Stomach (tissue), 4 donors: ENCODE results near the gene PRSS27.

Source experiments
- EP300 ChIP-seq: sonication (generic); formaldehyde crosslinking; IDR thresholded peaks from one replicate; pipeline ENCODE4 v1.6.1; 2017; ENCODE audit warnings: antibody characterized with exemption
- POLR2A ChIP-seq, 4 donors: fragments of 450-650 bp; IDR thresholded peaks; one replicate each; pipeline ENCODE4 v1.6.1; 2016; ENCODE audit warnings: antibody characterized with exemption in 4 of 4, control low read depth in 2 of 4, mild to moderate bottlenecking in 1 of 4, moderate library complexity in 1 of 4
- POLR2AphosphoS5 ChIP-seq, 3 donors: sonication (generic); formaldehyde crosslinking; IDR thresholded peaks; one replicate each; pipeline ENCODE4 v1.6.1; 2016; ENCODE audit warnings: antibody characterized with exemption in 3 of 3
- TF ChIP-seq, protein P1 (sequence below), 7 experiments: fragments of 450-650 bp in 4 of 7; fragments of 200-600 bp in 3 of 7; sonication (generic) in 3 of 7; IDR thresholded peaks; one replicate each; pipeline ENCODE4 v1.5.1; 2016 to 2019; ENCODE audit warnings: antibody characterized with exemption in 7 of 7, control low read depth in 2 of 7, mild to moderate bottlenecking in 1 of 7

GRCh38 chr16:2757344-2757743 is 37.3 kb upstream of the PRSS27 start:
- TF ChIP-seq, protein P1, sequence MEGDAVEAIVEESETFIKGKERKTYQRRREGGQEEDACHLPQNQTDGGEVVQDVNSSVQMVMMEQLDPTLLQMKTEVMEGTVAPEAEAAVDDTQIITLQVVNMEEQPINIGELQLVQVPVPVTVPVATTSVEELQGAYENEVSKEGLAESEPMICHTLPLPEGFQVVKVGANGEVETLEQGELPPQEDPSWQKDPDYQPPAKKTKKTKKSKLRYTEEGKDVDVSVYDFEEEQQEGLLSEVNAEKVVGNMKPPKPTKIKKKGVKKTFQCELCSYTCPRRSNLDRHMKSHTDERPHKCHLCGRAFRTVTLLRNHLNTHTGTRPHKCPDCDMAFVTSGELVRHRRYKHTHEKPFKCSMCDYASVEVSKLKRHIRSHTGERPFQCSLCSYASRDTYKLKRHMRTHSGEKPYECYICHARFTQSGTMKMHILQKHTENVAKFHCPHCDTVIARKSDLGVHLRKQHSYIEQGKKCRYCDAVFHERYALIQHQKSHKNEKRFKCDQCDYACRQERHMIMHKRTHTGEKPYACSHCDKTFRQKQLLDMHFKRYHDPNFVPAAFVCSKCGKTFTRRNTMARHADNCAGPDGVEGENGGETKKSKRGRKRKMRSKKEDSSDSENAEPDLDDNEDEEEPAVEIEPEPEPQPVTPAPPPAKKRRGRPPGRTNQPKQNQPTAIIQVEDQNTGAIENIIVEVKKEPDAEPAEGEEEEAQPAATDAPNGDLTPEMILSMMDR (IDR thresholded peaks at IDR 0.05) = no peak
- no peak for TF ChIP-seq POLR2AphosphoS5 (IDR thresholded peaks at IDR 0.05)
- no peak for TF ChIP-seq POLR2A (IDR thresholded peaks at IDR 0.05)
- TF ChIP-seq EP300 = no peak
